ENCODE results near the gene ADD3.

ADD3 gene

GRCh38 chr10:109991266-109991855 lies 16.4 kb upstream of the ADD3 start:
- peaks cover 10% of the 10 kb centered on the region for H3K4me1 ChIP-seq (ENCODE audit: control insufficient read depth, insufficient read depth, low read length)
- H3K36me3 ChIP-seq (ENCODE audit: control insufficient read depth in 2 of 2, insufficient read depth in 1 of 2, low read length in 2 of 2) = no peaks in the 10 kb centered on the region
- no peak overlapping the region for H3K4me3 ChIP-seq (ENCODE audit: low read depth, low read length)
- H3K27ac ChIP-seq (ENCODE audit: extremely low read depth, low read depth, low read length) = no peak overlapping the region
- H3K9me3 ChIP-seq (ENCODE audit: control insufficient read depth, insufficient read depth, low read depth, low read length) = no peaks in the 10 kb centered on the region
- POLR2A ChIA-PET = interaction anchor here (1.6 kb wide), 1 partner anchor 16 kb away, joined by 4 read pairs; the partner anchor contains the start of gene ADD3
- TF ChIP-seq ZNF366 (tag by site-specific recombination; conservative IDR thresholded peaks at IDR 0.05) = no peak
- no peak for TF ChIP-seq RBAK (tag by site-specific recombination; IDR thresholded peaks at IDR 0.05)
- no peak for TF ChIP-seq ZSCAN18 (tag by site-specific recombination; IDR thresholded peaks at IDR 0.05)
- TF ChIP-seq ZNF473 (tag by site-specific recombination; IDR thresholded peaks at IDR 0.05) = no peak
- no peak for TF ChIP-seq ZNF610 (tag by site-specific recombination; IDR thresholded peaks at IDR 0.05; ENCODE audit: borderline replicate concordance)
- no peak for TF ChIP-seq SP7 (tag by site-specific recombination; IDR thresholded peaks at IDR 0.05)
- TF ChIP-seq ZNF350 (tag by site-specific recombination; IDR thresholded peaks at IDR 0.05) = no peak
- no peak for TF ChIP-seq ZNF292 (tag by site-specific recombination; IDR thresholded peaks at IDR 0.05; ENCODE audit: borderline replicate concordance, low read depth)
- TF ChIP-seq ZNF677 (tag by site-specific recombination; IDR thresholded peaks at IDR 0.05) = no peak
- no peak for TF ChIP-seq ZNF26 (tag by site-specific recombination; IDR thresholded peaks at IDR 0.05)
- no peak for TF ChIP-seq ZNF146 (tag by site-specific recombination; IDR thresholded peaks at IDR 0.05)
- TF ChIP-seq ZFP69B (tag by site-specific recombination; IDR thresholded peaks at IDR 0.05) = no peak
- TF ChIP-seq ZNF501 (tag by site-specific recombination; IDR thresholded peaks at IDR 0.05) = no peak
- no peak for TF ChIP-seq KLF7 (tag by site-specific recombination; IDR thresholded peaks at IDR 0.05; ENCODE audit: borderline replicate concordance)
- no peak for TF ChIP-seq ZNF549 (tag by site-specific recombination; IDR thresholded peaks at IDR 0.05)
- TF ChIP-seq ZNF24 (tag by site-specific recombination; IDR thresholded peaks at IDR 0.05) = no peak
- no peak for TF ChIP-seq ZNF433 (tag by site-specific recombination; IDR thresholded peaks at IDR 0.05; ENCODE audit: low read depth)
- TF ChIP-seq ZNF404 (tag by site-specific recombination; IDR thresholded peaks at IDR 0.05) = no peak
- TF ChIP-seq ZNF837 (tag by site-specific recombination; IDR thresholded peaks at IDR 0.05) = no peak
- no peak for TF ChIP-seq ZNF658 (tag by site-specific recombination; IDR thresholded peaks at IDR 0.05)
- CTCF ChIA-PET = interaction anchor here (0.8 to 2.6 kb wide), 6 partner anchors 9 to 146 kb away, joined by 3 to 18 read pairs (median 4); no protein-coding TSS in a partner anchor

- Histone ChIP-seq H3K9me3 (ENCODE audit: control insufficient read depth, insufficient read depth, low read depth, low read length) (no peaks in the 10 kb centered on the region), H3K27ac (ENCODE audit: extremely low read depth, low read depth, low read length) (no peak overlapping the region), H3K36me3 (ENCODE audit: control insufficient read depth in 2 of 2, insufficient read depth in 1 of 2, low read length in 2 of 2) (no peaks in the 10 kb centered on the region), H3K4me3 (ENCODE audit: low read depth, low read length) (no peak overlapping the region), H3K4me1 (ENCODE audit: control insufficient read depth, insufficient read depth, low read length) (peaks cover 13% of the 10 kb centered on the region)
- POLR2A ChIA-PET = interaction anchor here (1.6 kb wide), 1 partner anchor 15 kb away, joined by 4 read pairs; the partner anchor contains the start of gene ADD3
- CTCF ChIA-PET = interaction anchor here (0.6 to 2.6 kb wide), 4 partner anchors 13 to 422 kb away, joined by 3 to 18 read pairs (median 5); no protein-coding TSS in a partner anchor
- TF ChIP-seq REPIN1 (tag by site-specific recombination; IDR thresholded peaks at IDR 0.05; ENCODE audit: low read depth) (no peak), HOXA7 (CRISPR knock-in tag; IDR thresholded peaks at IDR 0.05; ENCODE audit: borderline replicate concordance) (no peak), ZNF843 (tag by site-specific recombination; IDR thresholded peaks at IDR 0.05) (no peak), TRIM28 (IDR thresholded peaks at IDR 0.05; ENCODE audit: borderline replicate concordance, low read length) (no peak), CTCF (tag by site-specific recombination; IDR thresholded peaks at IDR 0.05) (no peak), ZNF404 (tag by site-specific recombination; IDR thresholded peaks at IDR 0.05) (no peak)
Observed at GRCh38 chr10:109992485-109992884, 15.3 kb upstream of the ADD3 start.

Data from HEK293 (cell line).